ENCODE results near the gene PPP2R5C. TPM values are rescaled to one million over a fixed set of nuclear protein-coding genes. Genes with fewer than 3 reads are reported as not detected.

The PPP2R5C gene
- total RNA-seq, 1 experiment from 2014 or later = 80.3 TPM

- no peak for DNase-seq (ENCODE audit: low read depth, low spot score)
- no peak overlapping the region for H3K4me3 ChIP-seq (ENCODE audit: low read depth in 2 of 2, low read length in 2 of 2)
- H3K9me3 ChIP-seq (ENCODE audit: control insufficient read depth, insufficient read depth, low read depth, low read length) = no peaks in the 10 kb centered on the region
- no peak overlapping the region for H3K27ac ChIP-seq (ENCODE audit: low read length)
- ChIA-PET CTCF (no interaction called here), POLR2A (no interaction called here)
- no peaks in the 10 kb centered on the region for H3K36me3 ChIP-seq (ENCODE audit: control insufficient read depth, insufficient read depth, low read length)
- no peaks in the 10 kb centered on the region for H3K4me1 ChIP-seq (ENCODE audit: control insufficient read depth, insufficient read depth, low read length)
- BruUV-seq (replicated peaks) = no TSS peak
- in situ Hi-C loops (cut with HindIII; ENCODE audit: low pct_unique_long_range_greater_than_20kb, low sequenced_read_pairs) (no loop called here), intact Hi-C loops (cut with micrococcal nuclease; ENCODE audit: unreplicated experiment) (no loop called here)
- no peak for ATAC-seq
- H3K27me3 ChIP-seq (ENCODE audit: control insufficient read depth, insufficient read depth, low read length) = no peaks in the 10 kb centered on the region
- TF ChIP-seq SIN3A (IDR thresholded peaks at IDR 0.05; ENCODE audit: borderline replicate concordance, insufficient read depth, low read depth, low read length) (no peak), POLR2AphosphoS5 (IDR thresholded peaks at IDR 0.05; ENCODE audit: low read depth, low read length) (no peak), TCF7L2 (IDR thresholded peaks at IDR 0.05; ENCODE audit: low read depth, low read length) (no peak), CTCF (IDR thresholded peaks at IDR 0.05) (no peak), REST (IDR thresholded peaks at IDR 0.05; ENCODE audit: insufficient read depth in 1 of 2, low read depth in 2 of 2, low read length in 1 of 2) (no peak)
These were observed 77.0 kb downstream of the PPP2R5C start for GRCh38 chr14:101838476-101838875.

- H3K36me3 ChIP-seq (ENCODE audit: control insufficient read depth, insufficient read depth, low read length) = no peaks in the 10 kb centered on the region
- H3K9me3 ChIP-seq (ENCODE audit: control insufficient read depth, insufficient read depth, low read depth, low read length) = no peaks in the 10 kb centered on the region
- no peak for ATAC-seq
- H3K4me3 ChIP-seq (ENCODE audit: low read depth in 2 of 2, low read length in 2 of 2) = no peak overlapping the region
- no peak overlapping the region for H3K27ac ChIP-seq (ENCODE audit: low read length)
- no peaks in the 10 kb centered on the region for H3K27me3 ChIP-seq (ENCODE audit: control insufficient read depth, insufficient read depth, low read length)
- TF ChIP-seq POLR2AphosphoS5 (IDR thresholded peaks at IDR 0.05; ENCODE audit: low read depth, low read length) (no peak), SIN3A (IDR thresholded peaks at IDR 0.05; ENCODE audit: borderline replicate concordance, insufficient read depth, low read depth, low read length) (no peak), REST (IDR thresholded peaks at IDR 0.05; ENCODE audit: insufficient read depth in 1 of 2, low read depth in 2 of 2, low read length in 1 of 2) (no peak), TCF7L2 (IDR thresholded peaks at IDR 0.05; ENCODE audit: low read depth, low read length) (no peak), CTCF (IDR thresholded peaks at IDR 0.05) (no peak)
- no TSS peak for BruUV-seq (replicated peaks)
- intact Hi-C loops (cut with micrococcal nuclease; ENCODE audit: unreplicated experiment) = no loop called here
- DNase-seq (ENCODE audit: low read depth, low spot score) = no peak
- POLR2A ChIA-PET = no interaction called here
- no peaks in the 10 kb centered on the region for H3K4me1 ChIP-seq (ENCODE audit: control insufficient read depth, insufficient read depth, low read length)
- CTCF ChIA-PET = no interaction called here
- in situ Hi-C loops (cut with HindIII; ENCODE audit: low pct_unique_long_range_greater_than_20kb, low sequenced_read_pairs) = no loop called here
These were observed 77.7 kb downstream of the PPP2R5C start for GRCh38 chr14:101839236-101839635.
